Raji (cell line): Measurements from ENCODE around the gene LRP5.

Source experiments
- POLR2A ChIP-seq: IDR thresholded peaks from 2 replicates; pipeline ENCODE4 v1.6.1; 2011; ENCODE audit warnings: low read depth, low read length, control low read depth; ENCODE audit not compliant: insufficient read depth

The LRP5 gene

GRCh38 chr11:68470304-68470811 is 158.0 kb downstream of the LRP5 start:
- TF ChIP-seq POLR2A: no peak

GRCh38 chr11:68471360-68472340 is 159.3 kb downstream of the LRP5 start:
- no peak for TF ChIP-seq POLR2A

- TF ChIP-seq POLR2A: no peak
Measured at GRCh38 chr11:68472778-68473177, 160.4 kb downstream of the LRP5 start.

DNA sequence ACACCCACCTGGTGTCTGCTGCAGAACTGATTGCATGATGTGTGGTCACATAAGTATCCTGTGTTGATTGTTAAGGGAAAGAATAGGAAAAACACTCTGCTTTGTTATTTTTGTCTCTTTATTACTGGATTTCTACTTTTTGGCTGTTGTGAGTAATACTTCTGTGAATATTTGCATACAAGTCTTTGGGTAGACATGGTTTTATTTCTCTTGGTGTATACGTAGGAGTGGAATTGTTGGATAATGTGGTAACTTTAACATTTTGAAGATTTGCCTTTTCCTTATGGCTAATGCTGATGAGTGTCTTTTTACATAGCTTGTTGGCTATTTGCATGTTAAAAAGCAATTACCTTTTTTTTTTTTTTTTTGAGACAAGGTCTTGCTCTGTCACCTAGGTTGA is 161.3 kb downstream of the LRP5 start:
- no peak for TF ChIP-seq POLR2A

- no peak for TF ChIP-seq POLR2A
Measured at GRCh38 chr11:68479390-68479789, 167.0 kb downstream of the LRP5 start.

DNA sequence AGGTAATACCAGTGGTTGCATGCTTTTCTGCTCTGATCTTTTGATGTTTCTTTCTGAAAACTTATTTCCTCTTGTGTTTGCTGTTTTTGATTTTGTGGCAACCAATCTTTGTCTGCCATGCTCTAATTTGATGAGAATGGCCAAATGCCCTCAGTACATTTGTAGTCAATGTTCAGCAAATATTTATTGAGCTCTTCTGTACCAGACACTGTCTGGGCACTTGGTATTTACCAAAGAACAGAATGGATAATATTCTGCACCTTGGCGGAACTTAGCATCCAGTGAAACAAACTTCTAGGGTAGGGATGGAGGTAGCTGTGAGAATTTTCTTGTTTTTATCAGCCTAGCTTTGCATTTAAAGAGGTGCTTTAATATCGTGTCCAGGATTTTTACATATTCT is 167.8 kb downstream of the LRP5 start:
- TF ChIP-seq POLR2A: no peak

DNA sequence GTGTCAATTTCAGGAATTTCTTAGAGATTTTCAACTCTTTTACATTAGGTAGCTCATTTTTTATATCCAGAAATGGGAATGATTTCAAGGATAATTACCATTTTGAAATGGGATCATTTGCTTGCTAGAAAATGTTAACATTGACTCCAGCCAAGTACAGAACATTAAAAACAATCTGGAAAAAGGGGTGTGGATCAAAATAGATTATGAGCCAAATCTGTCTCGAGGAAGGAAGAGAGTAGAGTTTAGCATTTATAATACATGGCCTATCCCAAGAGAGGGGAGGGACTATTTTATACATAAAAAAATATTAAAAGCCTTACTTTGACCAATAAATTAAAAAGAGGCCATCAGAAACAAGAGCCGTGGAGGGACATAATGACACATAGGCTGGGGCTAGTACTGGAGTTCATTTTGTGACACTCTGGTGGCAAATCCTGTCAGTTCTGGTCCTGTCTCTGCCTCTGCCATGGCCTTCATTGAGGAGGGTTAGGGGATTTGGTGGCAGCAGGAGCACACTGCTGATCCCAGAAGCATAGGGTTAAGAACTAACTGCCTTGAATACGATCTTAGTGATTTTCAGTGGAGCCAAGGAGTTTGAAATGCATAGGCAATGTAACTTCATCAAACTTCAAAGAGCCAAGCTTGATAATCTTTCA is 168.6 kb downstream of the LRP5 start:
- TF ChIP-seq POLR2A: no peak

GRCh38 chr11:68481579-68482240 is 169.3 kb downstream of the LRP5 start:
- no peak for TF ChIP-seq POLR2A

GRCh38 chr11:68488623-68489022 is 176.2 kb downstream of the LRP5 start:
- TF ChIP-seq POLR2A: no peak

- no peak for TF ChIP-seq POLR2A
Measured at GRCh38 chr11:68495220-68495729, 182.9 kb downstream of the LRP5 start.

DNA sequence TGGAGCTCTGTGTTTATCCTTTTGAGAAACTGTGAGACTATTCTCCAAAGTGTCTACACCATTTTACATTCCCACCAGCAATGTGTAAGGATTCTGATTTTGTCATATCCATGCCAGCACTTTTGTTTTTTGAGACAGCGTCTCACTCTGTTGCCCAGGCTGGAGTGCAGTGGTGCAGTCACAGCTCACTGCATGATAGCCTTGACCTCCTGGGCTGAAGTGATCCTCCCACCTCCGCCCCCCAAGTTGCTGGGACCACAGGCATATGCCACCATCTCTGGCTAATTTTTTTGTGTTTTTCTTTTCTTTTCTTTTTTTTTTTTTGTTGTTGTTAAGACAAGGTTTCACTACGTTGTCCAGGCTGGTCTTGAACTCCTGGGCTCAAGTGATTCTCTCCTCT is 183.5 kb downstream of the LRP5 start:
- no peak for TF ChIP-seq POLR2A

DNA sequence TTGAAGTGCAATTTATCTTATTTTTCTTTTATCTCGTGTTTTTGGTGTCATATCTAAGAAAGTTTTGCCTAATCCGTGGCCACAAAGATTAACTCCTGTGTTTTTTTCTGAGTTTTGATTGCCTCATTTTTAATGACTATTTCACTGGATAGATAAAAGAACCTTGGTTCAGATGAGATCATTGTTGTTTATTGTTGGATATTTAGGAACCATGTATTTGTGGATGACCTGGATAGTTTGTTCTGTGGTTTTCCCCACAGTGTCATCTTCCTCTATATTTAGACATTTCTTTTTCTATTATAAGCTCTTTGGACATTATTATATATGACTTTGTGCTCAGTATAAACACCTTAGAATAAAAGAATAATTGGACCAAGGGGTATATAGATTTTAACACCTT is 185.4 kb downstream of the LRP5 start:
- no peak for TF ChIP-seq POLR2A

DNA sequence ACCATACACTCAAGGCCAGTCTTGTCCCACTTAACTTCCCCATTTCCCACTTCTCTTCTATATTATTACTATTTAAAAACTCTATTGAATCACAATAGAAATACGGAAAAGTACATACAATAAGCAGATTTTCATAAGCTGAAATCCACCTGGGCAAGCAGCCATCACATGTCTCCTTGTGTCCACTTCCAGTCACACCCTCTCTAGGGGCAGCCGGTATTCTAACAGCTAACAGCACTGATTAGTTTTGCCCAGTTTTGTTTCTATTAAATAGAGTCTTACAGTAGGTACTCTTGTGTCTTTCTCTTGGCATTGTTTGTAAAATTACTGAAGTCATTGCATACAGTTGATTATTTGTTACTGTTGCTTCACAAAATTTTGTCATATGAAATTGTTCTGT is 185.9 kb downstream of the LRP5 start:
- TF ChIP-seq POLR2A: no peak
